GM18867 (cell line): ENCODE results near the gene GREB1L.

Experiments
- ATAC-seq: cut with Tn5 transposase; IDR thresholded peaks from one replicate; pipeline ENCODE4 v1.9.1; 2021; ENCODE audit warnings: mild to moderate bottlenecking, moderate library complexity; ENCODE audit not compliant: unreplicated experiment

Gene GREB1L

GRCh38 chr18:21444465-21445212 is 202.6 kb downstream of the GREB1L start:
- ATAC-seq, result peak; percentile 51

DNA sequence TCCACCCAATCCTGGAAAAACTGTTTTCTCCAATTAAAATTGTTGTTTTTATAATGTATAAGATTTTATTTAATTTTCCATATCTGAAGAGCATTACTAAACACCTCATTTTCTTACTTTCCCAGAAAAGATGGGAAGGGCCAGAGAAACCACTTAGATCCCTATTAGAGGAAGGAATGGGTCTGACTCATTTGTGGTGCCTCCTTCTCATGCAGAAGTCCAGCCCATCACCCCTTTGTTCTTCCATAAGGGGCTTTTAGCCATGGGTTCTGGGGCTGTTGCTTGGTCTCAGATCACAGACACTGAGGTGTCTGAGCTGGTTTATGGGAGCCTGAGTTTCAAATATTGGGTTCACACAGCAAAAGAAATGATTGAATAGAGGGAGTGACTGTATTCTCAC is 206.3 kb downstream of the GREB1L start:
- ATAC-seq, result no peak

- ATAC-seq, result no peak
Observed at GRCh38 chr18:21449367-21450290, 207.6 kb downstream of the GREB1L start.

- ATAC-seq, result no peak
Observed at GRCh38 chr18:21450503-21450902, 208.5 kb downstream of the GREB1L start.

GRCh38 chr18:21450913-21451312 is 208.9 kb downstream of the GREB1L start:
- no peak for ATAC-seq

DNA sequence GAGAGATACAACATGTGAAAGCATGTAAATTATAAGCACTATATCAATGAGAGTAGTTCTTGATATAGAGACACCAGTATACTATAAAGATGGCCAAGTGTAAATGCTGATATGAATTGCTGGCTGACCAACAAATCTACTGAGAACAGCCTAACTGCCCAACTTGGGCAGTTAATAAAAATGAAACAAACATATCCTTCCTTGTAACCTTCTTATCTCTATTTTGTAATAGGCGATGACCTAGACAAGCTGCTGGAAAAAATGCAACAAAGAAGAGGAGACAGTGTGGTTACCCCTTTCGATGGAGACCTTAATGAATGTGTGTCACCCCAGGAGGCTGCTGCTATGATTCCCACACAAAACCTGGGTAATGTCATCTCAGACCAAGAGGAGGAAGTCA is 209.8 kb downstream of the GREB1L start:
- no peak for ATAC-seq

GRCh38 chr18:21452276-21452780 is 210.3 kb downstream of the GREB1L start:
- no peak for ATAC-seq

GRCh38 chr18:21452796-21453510 is 210.9 kb downstream of the GREB1L start:
- no peak for ATAC-seq

DNA sequence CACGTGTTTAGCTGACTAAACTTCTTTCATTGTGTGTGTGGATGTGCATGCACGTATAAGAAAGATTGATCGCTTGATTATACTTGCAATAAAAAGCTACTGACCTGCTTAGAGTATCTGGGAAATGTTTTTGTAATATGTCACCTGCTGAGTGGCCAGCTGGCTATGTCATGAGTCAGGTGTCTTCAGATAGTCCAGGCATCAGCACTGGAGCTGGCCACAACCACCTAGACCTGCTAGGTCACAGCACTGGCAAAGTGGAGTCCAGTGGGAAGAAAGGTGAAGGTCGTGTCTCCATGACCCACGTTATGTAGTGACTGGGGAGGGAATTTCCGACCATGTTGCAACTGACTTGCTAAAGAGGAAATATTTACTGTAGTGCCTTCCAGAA is 211.5 kb downstream of the GREB1L start:
- ATAC-seq, result no peak

DNA sequence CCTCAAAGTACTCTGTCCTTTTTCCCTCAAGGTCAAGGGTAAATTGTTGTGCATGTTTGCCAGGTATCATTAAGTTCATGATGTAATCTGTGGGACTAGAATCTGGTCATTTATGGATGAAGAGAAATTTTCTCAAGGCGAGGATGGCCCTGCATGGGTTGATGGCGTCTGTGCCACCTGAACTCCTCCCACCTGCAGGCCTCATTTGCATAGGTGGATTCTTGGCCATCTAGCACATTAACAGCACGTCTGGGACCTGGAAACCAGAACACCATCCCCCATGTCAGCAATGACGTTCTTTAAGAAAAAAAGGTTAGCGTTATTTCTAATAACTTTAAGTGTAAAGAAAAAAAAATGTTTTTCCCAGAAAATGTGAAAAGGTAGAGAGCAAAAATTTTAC is 212.7 kb downstream of the GREB1L start:
- ATAC-seq, result no peak

- ATAC-seq, result no peak
Observed at GRCh38 chr18:21456428-21457178, 214.6 kb downstream of the GREB1L start.

DNA sequence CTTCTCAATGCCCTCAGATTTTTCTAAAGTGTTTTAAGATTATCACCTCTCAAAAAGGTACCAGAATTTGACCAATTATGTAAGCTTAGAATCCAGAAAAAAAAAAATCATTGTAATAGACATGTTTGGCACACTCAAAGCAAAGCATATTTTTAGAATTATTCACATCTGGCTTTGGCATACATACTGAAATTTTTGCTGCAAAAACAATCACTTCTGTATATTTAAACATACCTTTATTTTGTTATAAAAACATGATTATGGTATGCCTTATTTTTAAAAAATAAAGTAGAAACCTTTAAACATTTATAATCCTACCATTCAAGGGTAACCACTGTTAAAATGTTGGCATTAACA is 215.1 kb downstream of the GREB1L start:
- no peak for ATAC-seq

DNA sequence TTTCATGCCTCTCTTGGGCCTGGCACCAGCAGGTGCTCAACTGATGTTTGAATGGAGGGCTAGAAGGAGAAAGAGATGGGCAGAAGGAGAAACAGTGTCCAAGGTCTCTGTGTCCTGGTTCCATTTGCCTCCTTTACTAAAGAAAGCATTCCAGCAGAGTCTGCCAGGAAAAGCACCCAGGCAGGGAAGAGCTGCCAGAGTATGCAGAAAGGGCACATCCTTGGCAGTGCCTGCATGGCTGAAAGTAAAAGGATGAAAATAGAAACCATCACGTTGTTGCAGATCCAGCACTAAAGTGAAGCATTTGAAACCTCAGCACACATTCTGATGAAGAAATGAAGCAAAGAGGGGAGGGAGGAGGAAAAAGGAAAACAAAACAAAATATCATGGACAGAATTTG is 216.3 kb downstream of the GREB1L start:
- no peak for ATAC-seq

- ATAC-seq, result no peak
Observed at GRCh38 chr18:21458788-21459187, 216.8 kb downstream of the GREB1L start.

GRCh38 chr18:21459706-21460286 is 217.8 kb downstream of the GREB1L start:
- no peak for ATAC-seq

GRCh38 chr18:21461460-21461859 is 219.4 kb downstream of the GREB1L start:
- ATAC-seq, result no peak

DNA sequence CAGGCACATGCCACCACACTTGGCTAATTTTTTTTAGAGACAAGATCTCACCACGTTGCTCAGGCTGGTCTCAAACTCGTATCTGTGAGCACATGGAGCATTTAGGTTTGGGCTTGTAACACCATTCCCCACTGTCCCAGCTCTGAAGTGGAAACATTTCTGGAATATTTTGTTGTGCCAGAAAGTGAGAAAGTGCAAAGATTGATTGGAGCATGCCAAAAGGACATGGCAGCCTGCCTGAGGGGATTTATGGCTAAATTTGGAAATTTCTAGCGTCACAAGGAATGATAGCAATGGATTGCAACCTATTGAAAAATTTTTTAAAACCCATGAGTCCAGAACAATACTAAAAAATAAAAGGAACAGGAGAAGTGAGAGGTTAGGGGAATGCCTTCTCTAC is 221.7 kb downstream of the GREB1L start:
- ATAC-seq, result no peak

DNA sequence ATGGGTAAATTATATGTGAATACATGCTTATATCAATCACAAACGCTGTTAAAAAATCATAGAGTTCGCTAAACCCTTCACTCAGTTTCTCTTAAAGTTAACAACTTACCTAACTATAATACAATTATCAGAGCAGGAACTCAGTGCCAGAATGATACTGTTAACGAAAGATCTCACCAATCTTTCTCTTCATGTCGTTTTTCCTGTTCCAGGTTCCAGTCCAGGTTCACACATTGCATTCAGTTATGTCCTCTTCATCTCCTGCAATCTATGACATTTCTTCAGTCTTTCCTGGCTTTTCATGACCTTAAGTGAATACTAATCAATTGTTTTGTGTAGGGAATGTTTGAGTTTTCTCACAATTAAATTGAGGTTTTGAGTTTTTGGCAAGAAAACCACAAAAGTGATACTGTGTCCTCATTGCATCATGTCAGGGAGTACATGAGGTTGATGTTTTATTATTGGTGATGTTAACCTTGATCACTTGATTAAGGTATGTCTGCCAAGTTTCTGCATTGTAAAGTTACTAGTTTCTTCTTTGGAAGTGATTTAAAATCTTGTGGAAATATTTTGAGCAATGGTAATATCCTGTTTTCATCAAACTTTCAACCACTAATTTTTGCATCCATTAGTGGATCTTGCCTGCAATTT is 226.6 kb downstream of the GREB1L start:
- no peak for ATAC-seq

GRCh38 chr18:21472741-21473140 is 230.7 kb downstream of the GREB1L start:
- no peak for ATAC-seq

GRCh38 chr18:21474621-21475020 is 232.6 kb downstream of the GREB1L start:
- no peak for ATAC-seq
